ENCODE data around the gene GEMIN7.

The GEMIN7 gene

GRCh38 chr19:45090034-45090433, 11.0 kb downstream of the GEMIN7 start:
- TF ChIP-seq CTCF (IDR thresholded peaks at IDR 0.05; ENCODE audit: insufficient read depth, low read depth, low read length, missing control alignments) = no peak
- no peak for DNase-seq (ENCODE audit: low read depth)
- H3K4me3 ChIP-seq (ENCODE audit: low read depth, low read length) = no peak overlapping the region

- H3K4me3 ChIP-seq (ENCODE audit: low read depth, low read length) = no peak overlapping the region
- TF ChIP-seq CTCF (IDR thresholded peaks at IDR 0.05; ENCODE audit: insufficient read depth, low read depth, low read length, missing control alignments) = no peak
- DNase-seq (ENCODE audit: low read depth) = no peak
Measured at GRCh38 chr19:45090606-45091005, 11.5 kb downstream of the GEMIN7 start.

GRCh38 chr19:45091031-45091923, 12.2 kb downstream of the GEMIN7 start:
- peak; percentile 100 for DNase-seq (ENCODE audit: low read depth)
- H3K4me3 ChIP-seq (ENCODE audit: low read depth, low read length) = peak overlapping the region; percentile 68
- TF ChIP-seq CTCF (IDR thresholded peaks at IDR 0.05; ENCODE audit: insufficient read depth, low read depth, low read length, missing control alignments) = no peak

DNA sequence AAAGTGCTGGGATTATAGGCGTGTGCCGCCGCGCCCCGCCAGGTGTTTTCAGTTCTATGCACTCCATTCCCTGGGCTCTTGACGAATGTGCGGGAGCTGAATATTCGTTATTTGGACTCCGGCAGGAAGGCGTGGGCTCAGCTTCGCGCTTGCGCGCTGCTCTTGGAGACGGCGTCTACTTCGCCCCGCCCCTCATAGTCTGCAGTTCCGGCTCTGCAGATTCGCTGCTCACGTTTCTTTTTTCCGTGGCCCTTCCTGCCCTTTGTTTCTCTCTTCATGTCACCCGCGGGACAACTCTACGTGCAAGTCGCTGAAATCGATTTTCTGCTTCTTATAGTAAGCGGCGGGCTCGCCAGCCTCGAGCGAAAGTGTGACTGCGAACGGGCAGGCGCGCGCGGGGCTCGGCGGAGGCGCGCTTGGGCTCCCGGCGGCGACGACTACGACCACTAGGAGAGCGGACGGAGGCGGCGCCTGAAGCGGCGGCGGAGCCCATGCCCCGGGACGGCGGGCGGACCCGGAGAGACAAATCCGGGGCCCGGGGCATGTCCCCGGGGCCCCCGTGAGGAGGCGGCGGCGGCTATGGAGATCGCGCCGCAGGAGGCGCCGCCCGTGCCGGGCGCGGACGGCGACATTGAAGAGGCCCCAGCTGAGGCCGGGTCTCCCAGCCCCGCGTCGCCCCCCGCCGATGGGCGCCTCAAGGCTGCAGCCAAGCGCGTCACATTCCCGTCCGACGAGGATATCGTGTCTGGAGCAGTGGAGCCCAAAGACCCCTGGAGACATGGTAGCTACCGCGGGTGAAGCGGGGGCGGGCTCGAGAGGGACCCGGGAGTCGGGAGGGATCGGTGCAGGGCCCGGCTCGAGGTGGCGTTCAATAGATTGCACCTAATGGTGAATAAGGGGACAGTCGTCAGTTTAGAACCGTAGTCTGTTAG, 14.0 kb downstream of the GEMIN7 start, which contains the start of gene PPP1R37:
PPP1R37 (plus strand) TSS at position 433 of the 932 bp plus-strand sequence; CDS start at position 580, 147 bp downstream.
- H3K4me3 ChIP-seq (ENCODE audit: low read depth, low read length) = peak within 1 kb of the TSS; percentile 68
- peak; percentile 33 for TF ChIP-seq CTCF (IDR thresholded peaks at IDR 0.05; ENCODE audit: insufficient read depth, low read depth, low read length, missing control alignments)
- peak; percentile 99 for DNase-seq (ENCODE audit: low read depth)

- no peak for DNase-seq (ENCODE audit: low read depth)
- peak overlapping the region; percentile 68 for H3K4me3 ChIP-seq (ENCODE audit: low read depth, low read length)
- no peak for TF ChIP-seq CTCF (IDR thresholded peaks at IDR 0.05; ENCODE audit: insufficient read depth, low read depth, low read length, missing control alignments)
Measured at GRCh38 chr19:45094137-45094536, 15.1 kb downstream of the GEMIN7 start.

GRCh38 chr19:45094707-45095106, 15.6 kb downstream of the GEMIN7 start:
- TF ChIP-seq CTCF (IDR thresholded peaks at IDR 0.05; ENCODE audit: insufficient read depth, low read depth, low read length, missing control alignments) = no peak
- DNase-seq (ENCODE audit: low read depth) = no peak
- peak overlapping the region; percentile 68; the same call in 1 of the 2 replicates for H3K4me3 ChIP-seq (ENCODE audit: low read depth, low read length)

Data from GM12865 (cell line).